ENCODE measurements around the gene DOC2A. TPM values are rescaled to one million over a fixed set of nuclear protein-coding genes. Genes with fewer than 3 reads are reported as not detected.
A peak's percentile ranks its signal among the peaks of the same experiment; 100 is the strongest.

DOC2A gene
- total and polyA plus RNA-seq, 9 of the 15 experiments (the other 6 are each of a cell fraction or from before 2014, with no cell fraction given): 0.03 to 0.38 (median 0.28) TPM; not detected in 1

DNA sequence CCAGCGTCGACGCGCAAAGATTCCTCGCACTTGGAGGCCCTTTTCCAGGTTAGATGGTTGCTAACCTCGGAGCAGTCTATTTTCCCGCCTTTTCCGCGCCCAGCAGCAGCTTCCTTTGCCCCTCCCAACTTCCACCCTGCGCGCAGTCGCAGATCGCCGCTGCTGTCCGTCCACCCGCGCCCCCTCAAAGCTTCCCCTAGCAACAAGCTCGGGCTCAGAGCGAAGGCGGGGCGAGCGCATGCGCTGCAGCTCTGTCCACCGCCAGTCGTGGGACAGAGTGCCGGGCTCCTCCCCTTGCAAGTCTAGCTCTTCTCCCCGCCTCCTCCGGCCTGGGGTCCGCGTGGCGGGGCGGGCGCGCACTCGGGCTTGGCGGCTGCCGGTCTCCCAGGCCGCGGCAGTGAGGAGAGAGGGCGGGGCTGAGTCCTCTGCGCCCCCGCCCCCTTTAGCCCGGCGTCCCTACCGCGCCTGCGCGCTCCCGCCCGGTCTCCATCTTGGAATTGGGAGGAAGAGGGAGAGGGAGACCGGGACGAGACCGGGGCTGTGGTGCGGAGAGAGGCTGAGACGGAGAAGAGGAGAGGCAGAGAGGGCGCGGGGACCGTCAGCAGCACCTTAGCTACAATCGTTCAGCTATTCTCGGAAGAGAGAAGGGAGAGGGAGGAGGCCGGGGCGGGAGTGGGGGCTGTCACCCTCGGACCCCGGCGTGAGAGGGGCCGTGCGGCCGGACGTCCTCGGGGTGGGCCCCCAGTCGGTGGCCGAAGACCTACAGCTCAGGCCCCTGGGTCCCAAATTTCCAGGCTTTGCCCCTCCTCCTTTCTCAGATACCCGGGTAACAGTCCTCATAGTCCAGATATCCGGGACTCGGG lies 37.2 kb downstream of the DOC2A start, which contains the start of gene TAOK2 (continued):
- TF ChIP-seq, protein P1, sequence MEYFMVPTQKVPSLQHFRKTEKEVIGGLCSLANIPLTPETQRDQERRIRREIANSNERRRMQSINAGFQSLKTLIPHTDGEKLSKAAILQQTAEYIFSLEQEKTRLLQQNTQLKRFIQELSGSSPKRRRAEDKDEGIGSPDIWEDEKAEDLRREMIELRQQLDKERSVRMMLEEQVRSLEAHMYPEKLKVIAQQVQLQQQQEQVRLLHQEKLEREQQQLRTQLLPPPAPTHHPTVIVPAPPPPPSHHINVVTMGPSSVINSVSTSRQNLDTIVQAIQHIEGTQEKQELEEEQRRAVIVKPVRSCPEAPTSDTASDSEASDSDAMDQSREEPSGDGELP (CRISPR knock-in tag; IDR thresholded peaks at IDR 0.05; ENCODE audit: borderline replicate concordance): peak; percentile 86
- TF ChIP-seq PRPF4 (IDR thresholded peaks at IDR 0.05; ENCODE audit: insufficient read depth, low read depth, low read length, poor library complexity, severe bottlenecking) (no peak), TARDBP (IDR thresholded peaks at IDR 0.05) (no peak), NCOR1 (IDR thresholded peaks at IDR 0.05) (no peak), E2F3 (CRISPR knock-in tag; IDR thresholded peaks at IDR 0.05) (peak; percentile 97), RFX1 (IDR thresholded peaks at IDR 0.05) (peak; percentile 94), HCFC1 (IDR thresholded peaks at IDR 0.05; ENCODE audit: low read depth, low read length) (peak; percentile 52), MTA3 (IDR thresholded peaks at IDR 0.05; ENCODE audit: borderline replicate concordance) (peak; percentile 45; the same call in 1 of the 2 replicates), TAF7 (tag; IDR thresholded peaks at IDR 0.05) (0 out of 2 replicates have a peak, but pooled peaks have one; percentile 40), LCOR (CRISPR knock-in tag; IDR thresholded peaks at IDR 0.05) (peak; percentile 83), TEAD4 (IDR thresholded peaks at IDR 0.05; ENCODE audit: low read length) (peak; percentile 27; the same call in 1 of the 2 replicates), TEAD4 (CRISPR knock-in tag; IDR thresholded peaks at IDR 0.05; ENCODE audit: borderline replicate concordance) (no peak), NCOA4 (IDR thresholded peaks at IDR 0.05; ENCODE audit: partially characterized antibody) (no peak), ZNF76 (CRISPR knock-in tag; IDR thresholded peaks at IDR 0.05; ENCODE audit: borderline replicate concordance) (no peak), ARID1B (IDR thresholded peaks at IDR 0.05) (no peak), STAT5B (CRISPR knock-in tag; IDR thresholded peaks at IDR 0.05) (no peak), GATAD2A (IDR thresholded peaks at IDR 0.05) (0 out of 2 replicates have a peak, but pooled peaks have one; percentile 49), CCNT2 (IDR thresholded peaks at IDR 0.05; ENCODE audit: borderline replicate concordance, extremely low read depth, insufficient read length, low read depth, low read length) (peak; percentile 81), SMARCA5 (IDR thresholded peaks at IDR 0.05) (no peak), FOXK2 (conservative IDR thresholded peaks at IDR 0.05 in 1 of 2, IDR thresholded peaks at IDR 0.05 in 1 of 2; ENCODE audit: low read depth in 2 of 2) (peak; percentile 45 to 83; a peak in 3 of 4 replicates), PHTF2 (CRISPR knock-in tag; IDR thresholded peaks at IDR 0.05) (no peak), NCOA1 (IDR thresholded peaks at IDR 0.05; ENCODE audit: low read depth) (no peak)
- TF ChIP-seq, protein P2, sequence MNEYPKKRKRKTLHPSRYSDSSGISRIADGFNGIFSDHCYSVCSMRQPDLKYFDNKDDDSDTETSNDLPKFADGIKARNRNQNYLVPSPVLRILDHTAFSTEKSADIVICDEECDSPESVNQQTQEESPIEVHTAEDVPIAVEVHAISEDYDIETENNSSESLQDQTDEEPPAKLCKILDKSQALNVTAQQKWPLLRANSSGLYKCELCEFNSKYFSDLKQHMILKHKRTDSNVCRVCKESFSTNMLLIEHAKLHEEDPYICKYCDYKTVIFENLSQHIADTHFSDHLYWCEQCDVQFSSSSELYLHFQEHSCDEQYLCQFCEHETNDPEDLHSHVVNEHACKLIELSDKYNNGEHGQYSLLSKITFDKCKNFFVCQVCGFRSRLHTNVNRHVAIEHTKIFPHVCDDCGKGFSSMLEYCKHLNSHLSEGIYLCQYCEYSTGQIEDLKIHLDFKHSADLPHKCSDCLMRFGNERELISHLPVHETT (CRISPR knock-in tag; conservative IDR thresholded peaks at IDR 0.05 in 1 of 2, IDR thresholded peaks at IDR 0.05 in 1 of 2): peak in 1 of 2 experiments; percentile 93; a peak in 2 of 4 replicates
- TF ChIP-seq, protein P3, sequence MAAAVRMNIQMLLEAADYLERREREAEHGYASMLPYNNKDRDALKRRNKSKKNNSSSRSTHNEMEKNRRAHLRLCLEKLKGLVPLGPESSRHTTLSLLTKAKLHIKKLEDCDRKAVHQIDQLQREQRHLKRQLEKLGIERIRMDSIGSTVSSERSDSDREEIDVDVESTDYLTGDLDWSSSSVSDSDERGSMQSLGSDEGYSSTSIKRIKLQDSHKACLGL (CRISPR knock-in tag; IDR thresholded peaks at IDR 0.05; ENCODE audit: borderline replicate concordance, poor library complexity, severe bottlenecking): no peak
- TF ChIP-seq, protein P4, sequence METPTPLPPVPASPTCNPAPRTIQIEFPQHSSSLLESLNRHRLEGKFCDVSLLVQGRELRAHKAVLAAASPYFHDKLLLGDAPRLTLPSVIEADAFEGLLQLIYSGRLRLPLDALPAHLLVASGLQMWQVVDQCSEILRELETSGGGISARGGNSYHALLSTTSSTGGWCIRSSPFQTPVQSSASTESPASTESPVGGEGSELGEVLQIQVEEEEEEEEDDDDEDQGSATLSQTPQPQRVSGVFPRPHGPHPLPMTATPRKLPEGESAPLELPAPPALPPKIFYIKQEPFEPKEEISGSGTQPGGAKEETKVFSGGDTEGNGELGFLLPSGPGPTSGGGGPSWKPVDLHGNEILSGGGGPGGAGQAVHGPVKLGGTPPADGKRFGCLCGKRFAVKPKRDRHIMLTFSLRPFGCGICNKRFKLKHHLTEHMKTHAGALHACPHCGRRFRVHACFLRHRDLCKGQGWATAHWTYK (CRISPR knock-in tag; IDR thresholded peaks at IDR 0.05): peak; percentile 76; the same call in 1 of the 2 replicates
